Kidney (tissue), 14 donors: ENCODE results near the gene LMTK2. TPM values are rescaled to one million over a fixed set of nuclear protein-coding genes. Genes with fewer than 3 reads are reported as not detected.

Experiments used
- DNase-seq, 5 donors: peaks; one replicate each; pipeline ENCODE4 v3.0.0-alpha.2; 2013 to 2020
- FAIRE-seq: peaks from 2 replicates; lab custom pipeline; 2012; peaks lifted over from hg19 to GRCh38; lab: Jason Lieb, UNC
- H3K27ac ChIP-seq, 2 donors: one replicate each; pipeline ENCODE4 v1.7.0; 2013; ENCODE audit warnings: low read depth in 2 of 2, low read length in 2 of 2, inconsistent platforms in 1 of 2
- H3K27me3 ChIP-seq: one replicate; pipeline ENCODE4 v1.7.1; 2013; ENCODE audit warnings: low read length, inconsistent platforms; ENCODE audit not compliant: control insufficient read depth, insufficient read depth
- H3K36me3 ChIP-seq, 3 donors: one replicate each; pipeline versions ENCODE4 v1.7.0 to v1.7.1; 2013; ENCODE audit warnings: low read length in 3 of 3, control low read depth in 1 of 3, inconsistent platforms in 1 of 3; ENCODE audit not compliant: insufficient read depth in 3 of 3, control insufficient read depth in 2 of 3
- H3K4me1 ChIP-seq, 3 donors: one replicate each; pipeline versions ENCODE4 v1.7.0 to v1.7.1; 2013; ENCODE audit warnings: low read length in 3 of 3, inconsistent platforms in 1 of 3, low read depth in 1 of 3; ENCODE audit not compliant: control insufficient read depth in 2 of 3, insufficient read depth in 2 of 3
- H3K4me3 ChIP-seq, 3 donors: one replicate each; pipeline versions ENCODE4 v1.7.0 to v1.8.1; 2013; ENCODE audit warnings: low read length in 3 of 3, control low read depth in 1 of 3, inconsistent platforms in 1 of 3
- H3K9ac ChIP-seq, 3 donors: one replicate each; pipeline versions ENCODE4 v1.7.0 to v1.7.1; 2013; ENCODE audit warnings: low read length in 3 of 3, control low read depth in 1 of 3, inconsistent platforms in 1 of 3
- H3K9me3 ChIP-seq, 3 donors: one replicate each; pipeline versions ENCODE4 v1.7.0 to v1.7.1; 2013; ENCODE audit warnings: low read length in 3 of 3, control low read depth in 1 of 3, inconsistent platforms in 1 of 3; ENCODE audit not compliant: control insufficient read depth in 2 of 3, insufficient read depth in 1 of 3
- CTCF ChIP-seq: IDR thresholded peaks from 3 replicates; pipeline ENCODE4 v1.5.1; 2012; ENCODE audit warnings: mild to moderate bottlenecking, moderate library complexity, borderline replicate concordance; ENCODE audit not compliant: insufficient read depth; ENCODE audit errors: extremely low read depth
- intact Hi-C: fragments of 100-400 bp; cut with DNase I; formaldehyde crosslinking; loops from one replicate; pipeline ENCODE4 v1.11.1; 2022
- polyA plus RNA-seq: library from polyadenylated mRNA; stranded (reverse); fragments of 350-450 nt; fragmentation: Illumina TruSeq; extraction: RNeasy Lipid Tissue Mini Kit (QIAGEN cat#74804); gene quantifications from one replicate; pipeline ENCODE4 v1.2.3, GENCODE V29; 2014; ENCODE audit warnings: low read depth, low replicate concordance; ENCODE audit not compliant: insufficient read depth
- total RNA-seq: library from RNA; stranded (reverse); fragmentation: NEBNext Ultra II Directional; extraction: Animal tissue kit (Norgen Biotek cat#: 25700); gene quantifications from one replicate; pipeline ENCODE4 v1.2.1, GENCODE V29; 2021
- donor health status: control.
- donor health status: control.
- donor health status: control.
- donor health status: control.
- donor health status: control.
- donor health status: DM: yes; HTN: yes; CAD: no.
- donor health status: Normal renal cell carcinoma (clear cell type).

Gene LMTK2
- total and polyA plus RNA-seq, 2 donors from 2014 or later, result 3.3 to 24.8 TPM

DNA sequence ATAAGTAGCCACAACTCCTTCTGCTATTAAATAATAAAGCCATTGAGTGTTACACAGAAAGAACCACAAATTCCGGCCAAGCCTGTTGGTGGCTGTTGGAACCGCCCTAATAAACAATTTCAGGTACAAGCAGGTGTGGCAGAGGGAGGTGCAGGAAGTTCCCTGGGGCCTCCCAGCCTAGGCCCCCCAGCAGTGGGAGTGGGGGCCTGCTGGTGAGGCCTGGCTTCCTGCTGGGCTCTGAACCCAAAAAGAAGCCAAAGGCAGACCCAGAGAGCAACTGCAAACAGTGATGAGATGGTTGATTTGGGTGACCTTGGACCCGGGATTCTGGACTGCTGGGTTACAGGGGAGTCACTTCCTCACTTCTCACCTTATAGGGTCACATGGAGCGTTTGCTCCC, 21.0 kb upstream of the LMTK2 start:
- TF ChIP-seq CTCF, result no peak
- Histone ChIP-seq H3K4me3 (no peak overlapping the region), H3K4me1 (no peaks in the 10 kb centered on the region), H3K27me3 (no peaks in the 10 kb centered on the region), H3K9ac (no peak overlapping the region), H3K27ac (no peak overlapping the region), H3K9me3 (no peaks in the 10 kb centered on the region), H3K36me3 (no peaks in the 10 kb centered on the region)
- DNase-seq (no peak), FAIRE-seq (no peak)
- intact Hi-C loops, result no loop called here

DNA sequence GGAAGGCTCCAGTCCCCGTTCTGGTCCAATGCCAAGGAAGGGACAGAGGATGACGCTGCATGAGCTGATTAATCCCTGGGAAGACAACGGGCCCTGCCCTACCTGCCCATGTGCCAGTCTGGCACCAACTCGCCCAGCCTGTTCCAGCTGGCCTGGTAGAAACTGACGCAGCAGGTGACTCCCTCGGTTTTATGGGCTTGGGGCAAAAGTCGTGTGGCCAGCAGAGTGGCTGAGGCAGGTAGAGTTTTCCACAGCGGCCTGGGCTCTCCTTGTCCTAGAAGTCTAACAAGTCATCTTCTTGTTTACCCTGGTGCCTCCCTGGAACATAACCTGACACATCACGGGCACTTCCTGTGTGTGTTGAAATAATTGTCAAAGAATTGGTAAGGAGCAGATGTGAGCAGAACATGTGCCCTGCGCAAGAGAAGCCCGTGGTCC, 20.4 kb upstream of the LMTK2 start:
- no peak overlapping the region for H3K9ac ChIP-seq
- H3K4me1 ChIP-seq, result no peaks in the 10 kb centered on the region
- DNase-seq (peak in 1 of 5 donors; percentile 3), FAIRE-seq (no peak)
- no peak overlapping the region for H3K4me3 ChIP-seq
- intact Hi-C loops, result no loop called here
- no peaks in the 10 kb centered on the region for H3K27me3 ChIP-seq
- TF ChIP-seq CTCF, result no peak
- no peaks in the 10 kb centered on the region for H3K9me3 ChIP-seq
- no peaks in the 10 kb centered on the region for H3K36me3 ChIP-seq
- H3K27ac ChIP-seq, result no peak overlapping the region

DNA sequence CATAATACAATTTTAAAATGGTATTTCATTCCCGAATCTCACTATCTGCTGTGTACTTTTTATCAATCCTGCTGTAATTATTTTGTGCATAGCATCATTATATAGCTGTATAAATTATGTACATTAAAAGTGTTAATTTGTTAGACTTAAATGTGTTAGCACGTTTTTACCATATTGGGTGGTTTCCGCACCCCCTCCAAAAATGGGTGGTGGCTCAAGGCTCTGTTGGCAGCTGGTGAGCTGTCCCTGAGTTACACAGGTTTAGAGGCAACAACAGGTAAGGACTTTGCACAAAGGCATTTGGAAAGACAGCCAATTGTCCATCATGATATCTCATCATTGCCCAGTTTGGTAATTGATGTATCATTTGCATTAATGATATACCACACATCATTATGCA, 18.6 kb upstream of the LMTK2 start:
- H3K9ac ChIP-seq, result no peak overlapping the region
- no peaks in the 10 kb centered on the region for H3K27me3 ChIP-seq
- no peak for FAIRE-seq
- no peak overlapping the region for H3K27ac ChIP-seq
- no peaks in the 10 kb centered on the region for H3K9me3 ChIP-seq
- no peak for DNase-seq
- TF ChIP-seq CTCF, result no peak
- no peaks in the 10 kb centered on the region for H3K36me3 ChIP-seq
- intact Hi-C loops, result no loop called here
- H3K4me3 ChIP-seq, result no peak overlapping the region
- H3K4me1 ChIP-seq, result no peaks in the 10 kb centered on the region

DNA sequence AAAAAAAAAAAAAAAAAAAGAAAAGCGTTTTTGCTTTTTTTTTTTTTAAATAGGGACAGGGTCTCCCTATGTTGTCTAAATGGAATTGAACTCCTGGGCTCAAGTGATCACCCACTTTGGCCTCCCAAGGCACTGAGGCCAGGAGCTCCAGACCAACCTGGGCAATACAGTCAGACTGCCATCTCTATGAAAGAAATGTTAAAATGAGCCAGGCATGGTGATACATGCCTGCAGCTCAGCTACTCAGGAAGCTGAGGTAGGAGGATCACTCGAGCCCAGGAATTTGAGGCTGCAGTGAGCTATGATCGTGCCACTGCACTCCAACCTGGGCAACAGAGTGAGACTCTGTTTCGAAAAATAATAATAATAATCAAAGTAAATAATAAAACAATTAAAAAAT, 16.5 kb upstream of the LMTK2 start:
- H3K9ac ChIP-seq, result no peak overlapping the region
- no peak for TF ChIP-seq CTCF
- no peaks in the 10 kb centered on the region for H3K4me1 ChIP-seq
- FAIRE-seq (no peak), DNase-seq (no peak)
- H3K27ac ChIP-seq, result no peak overlapping the region
- H3K36me3 ChIP-seq, result no peaks in the 10 kb centered on the region
- peaks cover 0 to 6% (median 0%) of the 10 kb centered on the region in 3 donors for H3K9me3 ChIP-seq
- intact Hi-C loops, result no loop called here
- no peaks in the 10 kb centered on the region for H3K27me3 ChIP-seq
- no peak overlapping the region for H3K4me3 ChIP-seq
